DND-41 (cell line): ENCODE results near the gene ACBD6.
"Not testable (repeated sequence)": the region's sequence is repeated elsewhere in the genome, so short reads cannot be mapped to it uniquely, and the experiment has no call there.

Source experiments
- ATAC-seq: fragments of 200-7000 bp; cut with Tn5 transposase; 3 replicates; pipeline ENCODE4 v1.9.1; 2021; ENCODE audit warnings: low read depth; ENCODE audit not compliant: insufficient read depth
- DNase-seq: peaks from one replicate; pipeline ENCODE4 v3.0.0-alpha.2; 2020
- H2AFZ ChIP-seq: 2 replicates; pipeline ENCODE4 v1.6.0; 2012; ENCODE audit warnings: low read depth, low read length
- H3K27ac ChIP-seq: 2 replicates; pipeline ENCODE4 v1.5.1; 2012; ENCODE audit warnings: low read length, inconsistent platforms
- H3K27me3 ChIP-seq: fragments of 200-600 bp; sonication (generic); 2 replicates; pipeline ENCODE4 v1.6.0; 2012; ENCODE audit warnings: low read length, mild to moderate bottlenecking, inconsistent platforms; ENCODE audit not compliant: insufficient read depth, poor library complexity
- H3K36me3 ChIP-seq: 2 replicates; pipeline ENCODE4 v1.5.1; 2012; ENCODE audit warnings: low read length, inconsistent platforms; ENCODE audit not compliant: insufficient read depth
- H3K4me1 ChIP-seq: 2 replicates; pipeline ENCODE4 v1.5.1; 2012; ENCODE audit warnings: mild to moderate bottlenecking, low read length; ENCODE audit not compliant: insufficient read depth
- H3K4me2 ChIP-seq: 2 replicates; pipeline ENCODE4 v1.6.0; 2012; ENCODE audit warnings: mild to moderate bottlenecking, moderate library complexity, low read length, inconsistent platforms; ENCODE audit not compliant: insufficient read depth
- H3K4me3 ChIP-seq, 2 experiments: fragments of 200-600 bp in 1 of 2; shearing (Covaris generic) in 1 of 2; 2 replicates each; pipeline ENCODE4 v1.5.1; 2012 to 2016; ENCODE audit warnings: inconsistent platforms in 2 of 2, low read length in 2 of 2, mild to moderate bottlenecking in 2 of 2, low read depth in 1 of 2, moderate library complexity in 1 of 2
- H3K79me2 ChIP-seq: 2 replicates; pipeline ENCODE4 v1.6.0; 2012; ENCODE audit warnings: low read length, inconsistent platforms; ENCODE audit not compliant: insufficient read depth
- H3K9ac ChIP-seq: 2 replicates; pipeline ENCODE4 v1.6.0; 2012; ENCODE audit warnings: low read depth, mild to moderate bottlenecking, inconsistent platforms, low read length, moderate library complexity
- H3K9me3 ChIP-seq: 2 replicates; pipeline ENCODE4 v1.5.1; 2012; ENCODE audit warnings: low read length, moderate library complexity, mild to moderate bottlenecking, inconsistent platforms; ENCODE audit not compliant: insufficient read depth, severe bottlenecking
- H4K20me1 ChIP-seq: 2 replicates; pipeline ENCODE4 v1.6.0; 2012; ENCODE audit warnings: low read length; ENCODE audit not compliant: insufficient read depth
- CTCF ChIP-seq: IDR thresholded peaks from 2 replicates; pipeline ENCODE4 v1.5.1; 2012; ENCODE audit warnings: borderline replicate concordance, low read length, moderate library complexity, mild to moderate bottlenecking; ENCODE audit not compliant: poor library complexity, severe bottlenecking; ENCODE audit errors: extremely low read depth
- EZH2 ChIP-seq: IDR thresholded peaks from 3 replicates; pipeline ENCODE4 v1.6.1; 2012; ENCODE audit warnings: borderline replicate concordance, low read depth, mild to moderate bottlenecking, moderate library complexity, low read length, inconsistent platforms; ENCODE audit not compliant: severe bottlenecking

Gene ACBD6

GRCh38 chr1:180462102-180462501 lies 40.3 kb downstream of the ACBD6 start:
- Histone ChIP-seq H3K27ac (no peak overlapping the region), H3K4me2 (no peak overlapping the region), H3K36me3 (peaks cover 7% of the 10 kb centered on the region; the same call in 1 of the 2 replicates), H3K27me3 (no peaks in the 10 kb centered on the region), H3K9ac (no peak overlapping the region), H3K9me3 (peaks cover 14% of the 10 kb centered on the region), H2AFZ (no peak overlapping the region), H4K20me1 (no peaks in the 10 kb centered on the region), H3K4me1 (no peaks in the 10 kb centered on the region; the same call in 1 of the 2 replicates), H3K79me2 (peaks cover 46% of the 10 kb centered on the region), H3K4me3 (no peak overlapping the region)
- TF ChIP-seq EZH2 = no peak
- no peak for TF ChIP-seq CTCF
- DNase-seq (no peak), ATAC-seq (no peak)

- not testable (repeated sequence) for H4K20me1 ChIP-seq, H3K4me1 ChIP-seq, DNase-seq, H3K9ac ChIP-seq, ATAC-seq, H3K4me3 ChIP-seq, H3K36me3 ChIP-seq, H3K27ac ChIP-seq, H3K27me3 ChIP-seq, H3K4me2 ChIP-seq, H2AFZ ChIP-seq
- peaks cover 14% of the 10 kb centered on the region for H3K9me3 ChIP-seq
- H3K79me2 ChIP-seq = peaks cover 46% of the 10 kb centered on the region
Observed at GRCh38 chr1:180461682-180462081, 40.7 kb downstream of the ACBD6 start.

- peaks cover 14% of the 10 kb centered on the region for H3K9me3 ChIP-seq
- ATAC-seq (no peak), DNase-seq (no peak)
- H3K27me3 ChIP-seq = no peaks in the 10 kb centered on the region
- H4K20me1 ChIP-seq = no peaks in the 10 kb centered on the region
- H3K9ac ChIP-seq = no peak overlapping the region
- no peak for TF ChIP-seq CTCF
- no peak for TF ChIP-seq EZH2
- peaks cover 32% of the 10 kb centered on the region for H3K79me2 ChIP-seq
- no peaks in the 10 kb centered on the region; the same call in 1 of the 2 replicates for H3K4me1 ChIP-seq
- H3K4me3 ChIP-seq = no peak overlapping the region
- H2AFZ ChIP-seq = no peak overlapping the region
- no peak overlapping the region for H3K4me2 ChIP-seq
- peaks cover 7% of the 10 kb centered on the region; the same call in 1 of the 2 replicates for H3K36me3 ChIP-seq
- no peak overlapping the region for H3K27ac ChIP-seq
Observed at GRCh38 chr1:180458807-180459206, 43.6 kb downstream of the ACBD6 start.

GRCh38 chr1:180456191-180456590 lies 46.2 kb downstream of the ACBD6 start:
- Histone ChIP-seq H3K9me3 (peaks cover 2% of the 10 kb centered on the region), H3K4me2 (no peak overlapping the region), H3K27me3 (no peaks in the 10 kb centered on the region), H3K36me3 (peaks cover 10% of the 10 kb centered on the region; the same call in 1 of the 2 replicates), H3K27ac (no peak overlapping the region), H3K9ac (no peak overlapping the region), H4K20me1 (no peaks in the 10 kb centered on the region), H3K4me3 (no peak overlapping the region), H3K4me1 (no peaks in the 10 kb centered on the region; the same call in 1 of the 2 replicates), H2AFZ (no peak overlapping the region), H3K79me2 (peaks cover 19% of the 10 kb centered on the region)
- DNase-seq (no peak), ATAC-seq (no peak)
- no peak for TF ChIP-seq CTCF
- no peak for TF ChIP-seq EZH2
